A549 treated with GW870086 at 1 μM for 4 hours (cell line): Measurements from ENCODE around the gene SCAANT1. TPM values are rescaled to one million over a fixed set of nuclear protein-coding genes. Genes with fewer than 3 reads are reported as not detected.

Experiments
- total RNA-seq: library from RNA; stranded (reverse); fragments of 200-300 nt; extraction: Qiagen RNA extraction; gene quantifications from 5 replicates; pipeline ENCODE4 v1.2.3, GENCODE V29; 2022; ENCODE audit warnings: low read depth

The SCAANT1 gene
- total RNA-seq, result not detected in 5 replicates

DNA sequence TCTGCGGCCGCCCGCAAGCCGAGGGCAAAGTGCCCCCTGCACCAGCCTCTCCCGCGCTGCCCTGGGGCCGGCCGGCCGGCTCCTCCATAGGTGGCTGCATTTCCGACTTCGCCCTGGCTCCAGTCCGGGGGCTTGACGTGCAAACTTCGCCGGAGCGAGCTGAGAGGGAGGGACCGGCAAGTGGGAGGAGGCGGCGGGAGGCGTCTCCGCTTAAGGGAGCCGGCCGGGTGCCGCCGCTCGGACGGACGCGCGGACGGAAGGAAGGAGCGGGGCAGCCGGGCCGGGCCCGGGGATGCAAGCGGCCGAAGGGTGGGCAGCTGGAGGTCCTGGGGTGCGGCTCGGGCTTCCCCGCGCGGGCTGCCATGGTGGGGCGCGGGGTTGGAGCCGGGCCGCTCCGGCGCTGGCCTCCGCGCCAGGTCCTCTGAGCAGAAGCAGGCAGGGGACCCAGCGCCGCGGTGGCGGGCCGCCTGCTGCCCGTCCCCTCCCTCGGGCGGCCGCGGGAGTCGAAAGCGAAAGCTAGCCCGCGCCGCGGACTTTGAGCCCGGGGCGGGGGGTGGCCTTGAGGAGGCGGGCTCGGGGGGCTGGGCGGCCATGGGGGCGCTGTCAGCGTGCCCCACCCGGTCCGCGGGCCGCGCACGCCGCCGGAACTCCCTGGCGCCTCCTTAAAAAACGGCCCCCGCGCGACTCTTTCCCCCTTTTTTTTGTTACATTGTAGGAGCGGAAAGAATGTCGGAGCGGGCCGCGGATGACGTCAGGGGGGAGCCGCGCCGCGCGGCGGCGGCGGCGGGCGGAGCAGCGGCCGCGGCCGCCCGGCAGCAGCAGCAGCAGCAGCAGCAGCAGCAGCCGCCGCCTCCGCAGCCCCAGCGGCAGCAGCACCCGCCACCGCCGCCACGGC is at the start of gene SCAANT1:
SCAANT1 (minus strand) TSS at position 511 of the 895 bp plus-strand sequence.

GRCh38 chr3:63863150-63864007 is 48.8 kb downstream of the SCAANT1 start, which contains the start of the genes ATXN7 and THOC7:
TSS of gene ATXN7 (plus strand) at chr3:63863867. CDS start at chr3:63912599, 48,732 bp downstream.
TSS of gene THOC7 (minus strand) at chr3:63863805. CDS start at chr3:63863790, 15 bp downstream.

Other genes starting within 250 kb of the SCAANT1 start
- gene C3orf49, start 93.1 kb downstream of the SCAANT1 start, total RNA-seq, result not detected in 5 replicates
- gene THOC7, start 48.6 kb downstream of the SCAANT1 start, total RNA-seq, result 61.0 to 69.9 TPM (median 62.4 TPM) in 5 replicates
- gene ATXN7, start 48.5 kb downstream of the SCAANT1 start, total RNA-seq, result 2.1 to 5.7 TPM (median 3.8 TPM) in 5 replicates
- gene PSMD6, start 111.1 kb upstream of the SCAANT1 start, total RNA-seq, result 74.2 to 85.1 TPM (median 78.8 TPM) in 5 replicates